Measurements from ENCODE around the gene NLK.
A peak's percentile ranks its signal among the peaks of the same experiment; 100 is the strongest.

The NLK gene

GRCh38 chr17:28065706-28066105, 23.2 kb downstream of the NLK start:
- no peak overlapping the region for H3K4me3 ChIP-seq (ENCODE audit: low read depth, low read length)
- TF ChIP-seq CTCF (IDR thresholded peaks at IDR 0.05; ENCODE audit: low read depth, low read length), result no peak
- DNase-seq (ENCODE audit: low read depth, low spot score), result no peak
- in situ Hi-C loops (cut with HindIII; ENCODE audit: low sequenced_read_pairs), result no loop called here

GRCh38 chr17:28069061-28069460, 26.6 kb downstream of the NLK start:
- H3K4me3 ChIP-seq (ENCODE audit: low read depth, low read length), result no peak overlapping the region
- in situ Hi-C loops (cut with HindIII; ENCODE audit: low sequenced_read_pairs), result no loop called here
- no peak for DNase-seq (ENCODE audit: low read depth, low spot score)

GRCh38 chr17:28071179-28071578, 28.7 kb downstream of the NLK start:
- H3K4me3 ChIP-seq (ENCODE audit: low read depth, low read length), result no peak overlapping the region
- no peak for DNase-seq (ENCODE audit: low read depth, low spot score)
- no peak for TF ChIP-seq CTCF (IDR thresholded peaks at IDR 0.05; ENCODE audit: low read depth, low read length)
- in situ Hi-C loops (cut with HindIII; ENCODE audit: low sequenced_read_pairs), result no loop called here

More at GRCh38 chr17:28069061-28069460, 26.6 kb downstream of the NLK start:
- no peak for TF ChIP-seq CTCF (IDR thresholded peaks at IDR 0.05; ENCODE audit: low read depth, low read length)

GRCh38 chr17:28071891-28072606, 29.6 kb downstream of the NLK start:
- in situ Hi-C loops (cut with HindIII; ENCODE audit: low sequenced_read_pairs), result no loop called here
- H3K4me3 ChIP-seq (ENCODE audit: low read depth, low read length), result no peak overlapping the region
- no peak for TF ChIP-seq CTCF (IDR thresholded peaks at IDR 0.05; ENCODE audit: low read depth, low read length)
- DNase-seq (ENCODE audit: low read depth, low spot score), result peak; percentile 45

GRCh38 chr17:28072936-28073533, 30.6 kb downstream of the NLK start:
- in situ Hi-C loops (cut with HindIII; ENCODE audit: low sequenced_read_pairs), result no loop called here
- H3K4me3 ChIP-seq (ENCODE audit: low read depth, low read length), result no peak overlapping the region
- no peak for TF ChIP-seq CTCF (IDR thresholded peaks at IDR 0.05; ENCODE audit: low read depth, low read length)
- no peak for DNase-seq (ENCODE audit: low read depth, low spot score)

- in situ Hi-C loops (cut with HindIII; ENCODE audit: low sequenced_read_pairs), result no loop called here
- no peak for DNase-seq (ENCODE audit: low read depth, low spot score)
- H3K4me3 ChIP-seq (ENCODE audit: low read depth, low read length), result no peak overlapping the region
- TF ChIP-seq CTCF (IDR thresholded peaks at IDR 0.05; ENCODE audit: low read depth, low read length), result no peak
These were observed 31.5 kb downstream of the NLK start for GRCh38 chr17:28074010-28074409.

Data from astrocyte of the spinal cord (primary cell).